ENCODE data around the gene CPNE6.

The CPNE6 gene

GRCh38 chr14:24122416-24122815 lies 51.1 kb downstream of the CPNE6 start:
- no peaks in the 10 kb centered on the region for H3K9me3 ChIP-seq (ENCODE audit: control insufficient read depth in 2 of 2, low read length in 2 of 2)
- H3K27me3 ChIP-seq (ENCODE audit: control insufficient read depth in 1 of 2, insufficient read depth in 2 of 2, low read length in 2 of 2) = no peaks in the 10 kb centered on the region
- no peaks in the 10 kb centered on the region for H3K4me1 ChIP-seq (ENCODE audit: control insufficient read depth, insufficient read depth, low read length)
- H3K36me3 ChIP-seq (ENCODE audit: control insufficient read depth in 2 of 2, insufficient read depth in 2 of 2, low read length in 2 of 2) = peaks cover 47% of the 10 kb centered on the region in 2 donors
- no peak overlapping the region for H3K27ac ChIP-seq (ENCODE audit: low read length)
- H3K9ac ChIP-seq (ENCODE audit: low read length in 2 of 2) = no peak overlapping the region
- H3K4me3 ChIP-seq (ENCODE audit: low read length in 2 of 2) = no peak overlapping the region

- no peaks in the 10 kb centered on the region for H3K9me3 ChIP-seq (ENCODE audit: control insufficient read depth in 2 of 2, low read length in 2 of 2)
- H3K36me3 ChIP-seq (ENCODE audit: control insufficient read depth in 2 of 2, insufficient read depth in 2 of 2, low read length in 2 of 2) = peaks cover 42 to 44% of the 10 kb centered on the region in 2 donors
Observed at GRCh38 chr14:24122898-24123297, 51.5 kb downstream of the CPNE6 start.

GRCh38 chr14:24123424-24124417 lies 52.4 kb downstream of the CPNE6 start:
- Histone ChIP-seq H3K4me3 (ENCODE audit: low read length in 2 of 2) (no peak overlapping the region), H3K36me3 (ENCODE audit: control insufficient read depth in 2 of 2, insufficient read depth in 2 of 2, low read length in 2 of 2) (peaks cover 34 to 36% of the 10 kb centered on the region in 2 donors)

More at GRCh38 chr14:24122898-24123297, 51.5 kb downstream of the CPNE6 start:
- H3K4me3 ChIP-seq (ENCODE audit: low read length in 2 of 2) = no peak overlapping the region
- H3K4me1 ChIP-seq (ENCODE audit: control insufficient read depth, insufficient read depth, low read length) = no peaks in the 10 kb centered on the region
- no peak overlapping the region for H3K9ac ChIP-seq (ENCODE audit: low read length in 2 of 2)
- no peaks in the 10 kb centered on the region for H3K27me3 ChIP-seq (ENCODE audit: control insufficient read depth in 1 of 2, insufficient read depth in 2 of 2, low read length in 2 of 2)
- no peak overlapping the region for H3K27ac ChIP-seq (ENCODE audit: low read length)

GRCh38 chr14:24126939-24127338 lies 55.6 kb downstream of the CPNE6 start:
- Histone ChIP-seq H3K4me1 (ENCODE audit: control insufficient read depth, insufficient read depth, low read length) (no peaks in the 10 kb centered on the region), H3K9ac (ENCODE audit: low read length in 2 of 2) (no peak overlapping the region), H3K36me3 (ENCODE audit: control insufficient read depth in 2 of 2, insufficient read depth in 2 of 2, low read length in 2 of 2) (peaks cover 11 to 13% of the 10 kb centered on the region in 2 donors), H3K4me3 (ENCODE audit: low read length in 2 of 2) (no peak overlapping the region), H3K9me3 (ENCODE audit: control insufficient read depth in 2 of 2, low read length in 2 of 2) (no peaks in the 10 kb centered on the region), H3K27me3 (ENCODE audit: control insufficient read depth in 1 of 2, insufficient read depth in 2 of 2, low read length in 2 of 2) (no peaks in the 10 kb centered on the region), H3K27ac (ENCODE audit: low read length) (no peak overlapping the region)

More at GRCh38 chr14:24123424-24124417, 52.4 kb downstream of the CPNE6 start:
- no peaks in the 10 kb centered on the region for H3K9me3 ChIP-seq (ENCODE audit: control insufficient read depth in 2 of 2, low read length in 2 of 2)
- no peak overlapping the region for H3K27ac ChIP-seq (ENCODE audit: low read length)
- H3K27me3 ChIP-seq (ENCODE audit: control insufficient read depth in 1 of 2, insufficient read depth in 2 of 2, low read length in 2 of 2) = no peaks in the 10 kb centered on the region
- H3K9ac ChIP-seq (ENCODE audit: low read length in 2 of 2) = no peak overlapping the region
- no peaks in the 10 kb centered on the region for H3K4me1 ChIP-seq (ENCODE audit: control insufficient read depth, insufficient read depth, low read length)

GRCh38 chr14:24127673-24128072 lies 56.3 kb downstream of the CPNE6 start:
- no peaks in the 10 kb centered on the region for H3K9me3 ChIP-seq (ENCODE audit: control insufficient read depth in 2 of 2, low read length in 2 of 2)
- H3K27ac ChIP-seq (ENCODE audit: low read length) = no peak overlapping the region

More at GRCh38 chr14:24127673-24128072, 56.3 kb downstream of the CPNE6 start:
- Histone ChIP-seq H3K4me3 (ENCODE audit: low read length in 2 of 2) (no peak overlapping the region), H3K36me3 (ENCODE audit: control insufficient read depth in 2 of 2, insufficient read depth in 2 of 2, low read length in 2 of 2) (peaks cover 8 to 9% of the 10 kb centered on the region in 2 donors), H3K27me3 (ENCODE audit: control insufficient read depth in 1 of 2, insufficient read depth in 2 of 2, low read length in 2 of 2) (no peaks in the 10 kb centered on the region), H3K9ac (ENCODE audit: low read length in 2 of 2) (no peak overlapping the region), H3K4me1 (ENCODE audit: control insufficient read depth, insufficient read depth, low read length) (no peaks in the 10 kb centered on the region)
